NCI-H2196 treated with DMSO at 0.1 percent for 48 hours (cell line): ENCODE data around the gene TYW1B.
"Not testable (repeated sequence)": the region's sequence is repeated elsewhere in the genome, so short reads cannot be mapped to it uniquely, and the experiment has no call there.

Source experiments
- DNase-seq: peaks from one replicate; lab custom pipeline; 2025; ENCODE audit not compliant: unreplicated experiment; lab: John Stamatoyannopoulos, UW

TYW1B gene

GRCh38 chr7:72704894-72705293 lies 123.1 kb downstream of the TYW1B start:
- DNase-seq, result no peak

DNA sequence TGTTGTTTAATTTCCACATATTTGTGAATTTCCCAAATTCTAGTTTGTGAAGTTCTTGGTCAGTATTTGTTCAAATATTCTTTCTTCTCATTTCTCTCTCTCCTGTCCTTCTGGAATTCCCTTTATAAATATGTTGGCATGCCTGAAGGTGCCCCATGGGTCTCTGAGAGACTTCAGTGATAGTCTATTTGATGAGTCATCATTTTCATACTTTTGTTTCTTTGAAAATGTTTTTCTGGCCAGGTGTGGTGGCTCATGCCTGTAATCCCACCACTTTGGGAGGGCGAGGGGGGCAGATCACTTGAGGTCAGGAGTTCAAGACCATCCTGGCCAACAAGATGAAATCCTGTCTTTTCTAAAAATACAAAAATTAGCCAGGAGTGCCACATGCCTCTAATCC lies 127.5 kb downstream of the TYW1B start:
- not testable (repeated sequence) for DNase-seq

GRCh38 chr7:72697066-72697465 lies 130.9 kb downstream of the TYW1B start:
- DNase-seq, result not testable (repeated sequence)

DNA sequence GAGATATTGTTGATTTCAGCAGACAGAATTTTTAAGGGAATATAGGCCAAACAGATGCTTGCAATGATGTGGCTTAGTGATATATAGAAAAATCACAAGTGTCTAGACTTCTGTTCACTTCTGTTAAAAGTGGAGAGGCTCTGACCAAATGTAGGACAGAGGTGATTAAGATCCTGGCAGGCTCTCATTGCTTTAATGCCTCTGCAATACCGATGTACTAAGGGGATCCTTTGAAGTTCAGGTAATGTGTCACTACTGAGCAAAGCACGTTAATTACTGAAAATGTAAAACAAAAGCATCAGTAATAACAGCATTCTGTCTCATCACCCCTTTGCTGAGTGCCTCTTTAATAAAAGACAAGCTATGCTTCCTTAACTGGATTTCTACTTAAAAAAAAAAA lies 131.4 kb downstream of the TYW1B start:
- not testable (repeated sequence) for DNase-seq

DNA sequence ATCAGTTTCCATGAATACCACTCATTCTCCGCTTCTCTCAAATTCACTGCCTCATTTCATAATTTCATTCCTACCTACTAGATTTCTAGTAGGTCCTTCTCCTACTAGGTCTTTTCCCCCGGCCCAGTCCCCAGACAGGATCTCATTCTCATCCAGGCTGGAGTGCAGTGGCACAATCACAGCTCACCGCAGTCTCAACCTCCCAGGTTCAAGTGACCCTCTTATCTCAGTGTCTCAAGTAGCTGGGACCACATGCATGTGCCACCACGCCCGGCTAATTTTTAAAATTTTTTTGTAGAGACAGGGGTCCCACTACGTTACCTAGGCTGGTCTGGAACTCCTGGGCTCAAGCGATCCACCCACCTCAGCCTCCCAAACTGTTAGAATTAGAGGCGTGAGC lies 132.5 kb downstream of the TYW1B start:
- DNase-seq, result not testable (repeated sequence)

- DNase-seq, result not testable (repeated sequence)
These were observed 136.6 kb downstream of the TYW1B start for GRCh38 chr7:72691442-72691841.

- DNase-seq, result not testable (repeated sequence)
These were observed 137.8 kb downstream of the TYW1B start for GRCh38 chr7:72690177-72690576.

GRCh38 chr7:72689344-72689743 lies 138.7 kb downstream of the TYW1B start:
- not testable (repeated sequence) for DNase-seq

- DNase-seq, result not testable (repeated sequence)
These were observed 146.8 kb downstream of the TYW1B start for GRCh38 chr7:72681211-72681610.

GRCh38 chr7:72676880-72677279 lies 151.1 kb downstream of the TYW1B start:
- DNase-seq, result not testable (repeated sequence)

DNA sequence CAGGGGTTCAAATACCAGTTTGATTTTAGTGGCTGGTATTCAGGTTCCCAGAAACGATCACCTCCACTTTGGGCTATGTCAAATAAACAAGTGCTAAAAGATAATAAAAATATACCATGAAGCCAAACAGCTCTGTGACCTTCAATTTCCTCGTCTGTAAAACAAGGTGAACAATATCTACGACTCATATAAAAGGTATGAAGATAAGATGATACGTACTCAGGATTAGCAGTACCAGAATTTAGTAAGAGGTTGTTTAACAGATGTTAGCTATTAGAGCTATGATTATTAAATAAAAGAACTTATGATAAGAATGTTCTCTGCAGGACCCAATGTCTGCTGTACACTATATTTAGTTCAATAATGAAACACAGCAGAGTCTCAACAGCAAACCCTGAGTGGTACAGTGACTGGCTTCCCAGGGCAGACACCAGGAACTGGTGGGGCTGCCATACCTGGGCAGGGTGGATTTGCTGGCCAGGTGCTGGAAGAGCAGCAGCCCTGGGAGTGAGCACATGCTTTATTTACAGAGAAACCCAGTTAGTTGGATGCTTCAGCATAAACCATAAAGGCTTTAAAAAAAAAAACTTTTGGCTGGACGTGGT lies 151.8 kb downstream of the TYW1B start:
- DNase-seq, result not testable (repeated sequence)

GRCh38 chr7:72675686-72676085 lies 152.3 kb downstream of the TYW1B start:
- DNase-seq, result not testable (repeated sequence)

- no peak for DNase-seq
These were observed 153.6 kb downstream of the TYW1B start for GRCh38 chr7:72674394-72674793.

GRCh38 chr7:72670850-72671249 lies 157.2 kb downstream of the TYW1B start:
- not testable (repeated sequence) for DNase-seq

DNA sequence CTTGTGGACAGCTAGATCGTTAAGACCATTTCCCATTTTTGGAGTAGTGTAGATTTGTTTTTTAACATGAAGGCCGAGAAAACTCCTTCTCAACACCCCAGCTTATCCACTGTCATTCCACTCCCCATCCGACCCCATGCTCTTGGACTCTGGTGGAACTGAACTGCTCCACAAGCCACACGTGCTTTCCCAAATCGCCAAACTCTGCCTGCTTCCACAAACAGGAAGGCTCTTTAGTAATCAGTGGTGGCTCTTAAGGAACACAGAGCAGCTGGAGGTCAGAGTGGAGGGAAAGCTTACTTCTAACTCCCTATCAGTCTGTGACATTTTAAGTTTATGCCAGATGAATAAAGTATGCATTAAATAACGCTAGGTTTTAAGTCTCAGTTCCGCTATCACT lies 159.6 kb downstream of the TYW1B start:
- not testable (repeated sequence) for DNase-seq

DNA sequence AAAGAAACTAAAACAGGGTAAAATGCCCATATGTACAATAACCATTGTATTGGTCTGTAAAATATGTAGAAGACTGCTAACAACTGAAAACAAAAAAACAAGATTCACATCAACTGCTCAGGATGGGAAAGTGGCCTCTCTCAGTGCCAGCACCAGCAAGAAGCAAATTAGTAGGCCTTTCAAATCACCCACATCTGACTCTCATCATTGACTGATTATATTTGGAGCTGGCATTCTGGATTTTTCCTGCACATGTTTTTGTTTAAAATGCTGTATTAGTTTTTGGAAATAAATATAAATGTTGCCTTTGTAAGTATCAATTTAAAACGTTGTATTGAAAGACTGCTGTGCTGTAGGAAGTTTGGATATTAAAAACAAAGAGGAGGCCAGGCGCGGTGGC lies 161.0 kb downstream of the TYW1B start:
- DNase-seq, result not testable (repeated sequence)

DNA sequence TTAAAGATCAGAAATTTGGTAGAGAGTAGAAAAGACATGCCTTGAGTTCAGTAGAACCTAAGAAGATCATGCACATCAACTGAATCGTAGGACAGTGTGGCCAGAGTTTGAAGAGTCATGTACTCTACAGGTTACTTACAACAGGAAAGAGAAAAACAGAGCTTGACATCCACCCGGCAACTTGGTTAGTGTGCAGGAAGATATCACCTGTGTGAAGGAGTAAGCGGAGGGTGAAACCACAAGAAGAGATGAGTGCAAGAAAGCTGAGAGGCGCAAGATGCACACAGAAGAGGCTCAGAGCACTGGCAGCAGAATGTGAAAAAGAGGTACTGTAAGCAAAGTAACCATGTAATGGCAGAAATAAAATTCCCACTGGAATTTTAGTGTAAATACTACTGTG lies 179.4 kb downstream of the TYW1B start:
- DNase-seq, result not testable (repeated sequence)

DNA sequence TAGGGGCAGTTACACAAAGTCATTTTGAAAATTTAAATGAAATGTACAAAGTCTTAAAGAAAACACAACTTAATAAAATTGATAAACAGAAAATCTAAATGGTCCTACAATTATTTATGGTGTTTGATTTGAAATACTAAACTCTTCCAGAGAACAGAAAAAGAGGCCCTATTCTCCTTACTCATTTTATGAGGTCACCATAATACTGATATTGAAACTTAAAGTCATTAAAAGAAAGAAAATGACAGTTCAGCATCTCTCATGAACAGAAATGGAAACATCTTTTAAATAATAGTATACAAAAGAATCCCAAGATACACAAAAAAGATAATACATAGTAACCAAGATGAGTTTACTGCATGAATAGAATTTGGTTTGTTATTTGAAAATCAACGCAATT lies 184.3 kb downstream of the TYW1B start:
- not testable (repeated sequence) for DNase-seq

GRCh38 chr7:72641485-72642248 lies 186.3 kb downstream of the TYW1B start:
- DNase-seq, result not testable (repeated sequence)

GRCh38 chr7:72640740-72641139 lies 187.3 kb downstream of the TYW1B start:
- not testable (repeated sequence) for DNase-seq

- DNase-seq, result not testable (repeated sequence)
These were observed 192.6 kb downstream of the TYW1B start for GRCh38 chr7:72635273-72635908.

- not testable (repeated sequence) for DNase-seq
These were observed 195.2 kb downstream of the TYW1B start for GRCh38 chr7:72632765-72633292.
